Measurements from ENCODE around the gene SEMA3C. TPM values are rescaled to one million over a fixed set of nuclear protein-coding genes. Genes with fewer than 3 reads are reported as not detected.

Gene SEMA3C
- total RNA-seq = 288 TPM

DNA sequence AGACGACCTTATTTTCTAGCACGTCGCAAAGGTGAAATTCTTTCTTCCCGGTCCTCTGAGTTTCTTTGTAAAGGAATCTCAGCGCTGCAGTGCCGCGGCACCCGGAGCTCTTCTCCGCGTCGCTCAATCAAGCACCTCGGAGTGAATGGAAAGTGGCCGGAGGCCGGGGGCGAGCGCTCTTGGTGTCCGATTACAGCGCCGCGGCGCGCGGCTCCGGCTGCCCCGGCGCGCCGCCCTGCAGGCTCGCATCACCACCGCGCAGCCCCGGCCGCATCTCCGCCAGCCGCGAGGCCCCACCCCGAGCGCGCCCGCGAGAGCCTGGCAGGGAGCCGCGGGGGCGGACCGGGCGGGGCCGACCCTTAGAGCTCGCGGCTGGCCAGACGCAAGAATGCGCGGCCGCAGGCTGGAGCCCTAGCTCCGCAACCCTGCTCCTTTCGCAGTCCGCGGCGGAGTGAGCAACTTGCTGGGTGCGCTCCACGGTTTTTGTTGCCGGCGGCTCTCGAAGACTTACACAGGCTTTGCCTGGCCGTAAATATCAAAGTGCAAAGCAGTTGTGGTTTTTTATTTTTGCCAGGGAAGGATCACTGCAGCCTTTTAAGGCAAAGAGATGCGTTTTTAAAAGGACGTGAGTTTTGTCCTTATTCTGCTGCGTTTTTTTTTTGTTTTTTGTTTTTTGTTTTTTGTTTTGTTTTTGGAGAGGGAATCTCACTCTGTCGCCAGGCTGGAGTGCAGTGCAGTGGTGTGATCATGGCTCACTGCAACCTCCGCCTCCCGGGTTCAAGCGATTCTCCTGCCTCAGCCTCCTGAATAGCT is at the start of gene SEMA3C:
TSS of gene SEMA3C (minus strand) at position 143 of the 813 bp plus-strand sequence. CDS start 2,270 bp downstream, outside the sequence.

